GM12878 (cell line): ENCODE results near the gene SUSD1. TPM values are rescaled to one million over a fixed set of nuclear protein-coding genes. Genes with fewer than 3 reads are reported as not detected.

Experiments used
- BACH1 ChIP-seq: fragments of 450-650 bp; IDR thresholded peaks from 2 replicates; pipeline ENCODE4 v1.6.1; 2017; ENCODE audit warnings: mild to moderate bottlenecking, borderline replicate concordance
- BMI1 ChIP-seq: fragments of 450-650 bp; IDR thresholded peaks from 2 replicates; pipeline ENCODE4 v1.6.1; 2016; ENCODE audit warnings: mild to moderate bottlenecking, moderate library complexity, borderline replicate concordance
- CBX5 ChIP-seq: sonication (generic); IDR thresholded peaks from 2 replicates; pipeline ENCODE4 v1.6.1; 2016; ENCODE audit warnings: low read depth, moderate library complexity, mild to moderate bottlenecking, inconsistent platforms
- CHD1 ChIP-seq: IDR thresholded peaks from 2 replicates; pipeline ENCODE4 v1.6.1; 2012; ENCODE audit warnings: low read depth, low read length, improper control_type of control experiment
- E4F1 ChIP-seq: fragments of 450-650 bp; IDR thresholded peaks from 2 replicates; pipeline ENCODE4 v1.6.1; 2018; ENCODE audit warnings: borderline replicate concordance, mild to moderate bottlenecking; ENCODE audit not compliant: partially characterized antibody
- EED ChIP-seq: sonication (generic); IDR thresholded peaks from 2 replicates; pipeline ENCODE4 v1.6.1; 2016; ENCODE audit warnings: antibody characterized with exemption, low read depth
- IKZF2 ChIP-seq, 2 experiments: fragments of 450-650 bp; IDR thresholded peaks; 2 replicates each; pipeline ENCODE4 v1.6.1; 2017; ENCODE audit warnings: mild to moderate bottlenecking in 2 of 2, moderate library complexity in 2 of 2
- KAT2A ChIP-seq: conservative IDR thresholded peaks from 2 replicates; pipeline ENCODE4 v1.6.1; 2011; ENCODE audit warnings: low read depth, low read length; ENCODE audit not compliant: control insufficient read depth
- KDM1A ChIP-seq: fragments of 200-600 bp; sonication (generic); IDR thresholded peaks from 2 replicates; pipeline ENCODE4 v1.6.1; 2016; ENCODE audit warnings: borderline replicate concordance
- NFYA ChIP-seq: IDR thresholded peaks from 2 replicates; pipeline ENCODE4 v1.6.1; 2011; ENCODE audit warnings: low read depth, mild to moderate bottlenecking, low read length, improper control_type of control experiment, borderline replicate concordance
- NRF1 ChIP-seq: conservative IDR thresholded peaks from 2 replicates; pipeline ENCODE4 v1.6.1; 2011; ENCODE audit warnings: mild to moderate bottlenecking, low read depth, low read length, improper control_type of control experiment
- PML ChIP-seq: IDR thresholded peaks from 2 replicates; pipeline ENCODE4 v1.6.1; 2012; ENCODE audit warnings: low read length, inconsistent platforms
- POLR2A ChIP-seq: IDR thresholded peaks from 2 replicates; pipeline ENCODE4 v1.6.1; 2011; ENCODE audit warnings: low read depth, mild to moderate bottlenecking, low read length
- POLR2AphosphoS2 ChIP-seq: IDR thresholded peaks from 2 replicates; pipeline ENCODE4 v1.6.1; 2011; ENCODE audit warnings: low read depth, mild to moderate bottlenecking, low read length, improper control_type of control experiment, moderate library complexity
- RELB ChIP-seq: fragments of 450-650 bp; IDR thresholded peaks from 2 replicates; pipeline ENCODE4 v1.6.1; 2017; ENCODE audit warnings: low read depth, mild to moderate bottlenecking, moderate library complexity
- SPI1 ChIP-seq: IDR thresholded peaks from 2 replicates; pipeline ENCODE4 v1.6.1; 2011; ENCODE audit warnings: low read depth, mild to moderate bottlenecking, low read length, moderate library complexity, borderline replicate concordance; ENCODE audit not compliant: insufficient read depth
- SRF ChIP-seq, 2 experiments: IDR thresholded peaks; 2 replicates each; pipeline ENCODE4 v1.6.1; 2011; ENCODE audit warnings: low read depth in 2 of 2, low read length in 2 of 2, mild to moderate bottlenecking in 1 of 2, moderate library complexity in 1 of 2
- SUZ12 ChIP-seq: fragments of 200-600 bp; sonication (generic); IDR thresholded peaks from one replicate; pipeline ENCODE4 v1.6.1; 2018; ENCODE audit warnings: antibody characterized with exemption, mild to moderate bottlenecking; ENCODE audit not compliant: unreplicated experiment
- polyA plus RNA-seq, 11 experiments: library from polyadenylated mRNA; depleted of rRNA in 4 of 11; unstranded in 6 of 11; stranded (reverse) in 5 of 11; fragments of >200 nt; fragmentation: Nextera tagmentation in 4 of 11; fragmentation: Illumina TruSeq in 1 of 11; extraction: Ambion mirVana in 4 of 11; extraction: Trizol in 1 of 11; gene quantifications; 1 replicate in 1 of 11; 2 replicates in 10 of 11; pipeline versions ENCODE4 v1.2.1 to v1.2.3, GENCODE V29; 2011 to 2016; ENCODE audit warnings: inconsistent platforms in 2 of 11, missing spikeins in 2 of 11, low read depth in 1 of 11
- total RNA-seq, 4 experiments: library from RNA; depleted of rRNA in 3 of 4; stranded (reverse); fragments of >200 nt in 3 of 4; fragmentation: Illumina TruSeq in 1 of 4; extraction: Trizol in 1 of 4; gene quantifications; 2 replicates each; pipeline versions ENCODE4 v1.2.1 to v1.2.3, GENCODE V29; 2013 to 2021
- TF ChIP-seq, protein P1 (sequence below): fragments of 450-650 bp; IDR thresholded peaks from 2 replicates; pipeline ENCODE4 v1.6.1; 2017; ENCODE audit warnings: borderline replicate concordance
- TF ChIP-seq, protein P2 (sequence below): IDR thresholded peaks from 2 replicates; pipeline ENCODE4 v1.6.1; 2011; ENCODE audit warnings: low read depth, low read length, improper control_type of control experiment, borderline replicate concordance
- TF ChIP-seq, protein P3 (sequence below): fragments of 450-650 bp; formaldehyde crosslinking; IDR thresholded peaks from 2 replicates; pipeline ENCODE4 v1.5.0; 2022; ENCODE audit warnings: mild to moderate bottlenecking, missing genetic modification characterization

The SUSD1 gene
- total and polyA plus RNA-seq, 10 of the 15 experiments (the other 5 are each of a cell fraction or from before 2014, with no cell fraction given): 6.7 to 20.8 (median 13.2) TPM

- TF ChIP-seq, protein P1, sequence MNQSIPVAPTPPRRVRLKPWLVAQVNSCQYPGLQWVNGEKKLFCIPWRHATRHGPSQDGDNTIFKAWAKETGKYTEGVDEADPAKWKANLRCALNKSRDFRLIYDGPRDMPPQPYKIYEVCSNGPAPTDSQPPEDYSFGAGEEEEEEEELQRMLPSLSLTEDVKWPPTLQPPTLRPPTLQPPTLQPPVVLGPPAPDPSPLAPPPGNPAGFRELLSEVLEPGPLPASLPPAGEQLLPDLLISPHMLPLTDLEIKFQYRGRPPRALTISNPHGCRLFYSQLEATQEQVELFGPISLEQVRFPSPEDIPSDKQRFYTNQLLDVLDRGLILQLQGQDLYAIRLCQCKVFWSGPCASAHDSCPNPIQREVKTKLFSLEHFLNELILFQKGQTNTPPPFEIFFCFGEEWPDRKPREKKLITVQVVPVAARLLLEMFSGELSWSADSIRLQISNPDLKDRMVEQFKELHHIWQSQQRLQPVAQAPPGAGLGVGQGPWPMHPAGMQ: no peak
- TF ChIP-seq IKZF2 (IDR thresholded peaks at IDR 0.05): peak; percentile 98 to 99
- TF ChIP-seq RELB: peak; percentile 90
- TF ChIP-seq POLR2AphosphoS2: no peak
- TF ChIP-seq BACH1: peak; percentile 26; the same call in 1 of the 2 replicates
- 0 out of 4 replicates have a peak, but pooled peaks of 1 of the 2 experiments have one; percentile 15 for TF ChIP-seq SRF (IDR thresholded peaks at IDR 0.05; ENCODE audit: low read depth in 2 of 2, low read length in 2 of 2)
- TF ChIP-seq, protein P2, sequence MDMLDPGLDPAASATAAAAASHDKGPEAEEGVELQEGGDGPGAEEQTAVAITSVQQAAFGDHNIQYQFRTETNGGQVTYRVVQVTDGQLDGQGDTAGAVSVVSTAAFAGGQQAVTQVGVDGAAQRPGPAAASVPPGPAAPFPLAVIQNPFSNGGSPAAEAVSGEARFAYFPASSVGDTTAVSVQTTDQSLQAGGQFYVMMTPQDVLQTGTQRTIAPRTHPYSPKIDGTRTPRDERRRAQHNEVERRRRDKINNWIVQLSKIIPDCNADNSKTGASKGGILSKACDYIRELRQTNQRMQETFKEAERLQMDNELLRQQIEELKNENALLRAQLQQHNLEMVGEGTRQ: no peak
- TF ChIP-seq BMI1: 0 out of 2 replicates have a peak, but pooled peaks have one; percentile 30
- TF ChIP-seq SPI1: peak; percentile 97
- TF ChIP-seq KAT2A: no peak
- no peak for TF ChIP-seq PML
- TF ChIP-seq NRF1: no peak
- TF ChIP-seq POLR2A: no peak
- TF ChIP-seq, protein P3, sequence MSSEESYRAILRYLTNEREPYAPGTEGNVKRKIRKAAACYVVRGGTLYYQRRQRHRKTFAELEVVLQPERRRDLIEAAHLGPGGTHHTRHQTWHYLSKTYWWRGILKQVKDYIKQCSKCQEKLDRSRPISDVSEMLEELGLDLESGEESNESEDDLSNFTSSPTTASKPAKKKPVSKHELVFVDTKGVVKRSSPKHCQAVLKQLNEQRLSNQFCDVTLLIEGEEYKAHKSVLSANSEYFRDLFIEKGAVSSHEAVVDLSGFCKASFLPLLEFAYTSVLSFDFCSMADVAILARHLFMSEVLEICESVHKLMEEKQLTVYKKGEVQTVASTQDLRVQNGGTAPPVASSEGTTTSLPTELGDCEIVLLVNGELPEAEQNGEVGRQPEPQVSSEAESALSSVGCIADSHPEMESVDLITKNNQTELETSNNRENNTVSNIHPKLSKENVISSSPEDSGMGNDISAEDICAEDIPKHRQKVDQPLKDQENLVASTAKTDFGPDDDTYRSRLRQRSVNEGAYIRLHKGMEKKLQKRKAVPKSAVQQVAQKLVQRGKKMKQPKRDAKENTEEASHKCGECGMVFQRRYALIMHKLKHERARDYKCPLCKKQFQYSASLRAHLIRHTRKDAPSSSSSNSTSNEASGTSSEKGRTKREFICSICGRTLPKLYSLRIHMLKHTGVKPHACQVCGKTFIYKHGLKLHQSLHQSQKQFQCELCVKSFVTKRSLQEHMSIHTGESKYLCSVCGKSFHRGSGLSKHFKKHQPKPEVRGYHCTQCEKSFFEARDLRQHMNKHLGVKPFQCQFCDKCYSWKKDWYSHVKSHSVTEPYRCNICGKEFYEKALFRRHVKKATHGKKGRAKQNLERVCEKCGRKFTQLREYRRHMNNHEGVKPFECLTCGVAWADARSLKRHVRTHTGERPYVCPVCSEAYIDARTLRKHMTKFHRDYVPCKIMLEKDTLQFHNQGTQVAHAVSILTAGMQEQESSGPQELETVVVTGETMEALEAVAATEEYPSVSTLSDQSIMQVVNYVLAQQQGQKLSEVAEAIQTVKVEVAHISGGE (CRISPR knock-in tag): no peak
- TF ChIP-seq EED: peak; percentile 99
- no peak for TF ChIP-seq CBX5
- no peak for TF ChIP-seq SUZ12
- TF ChIP-seq NFYA: no peak
- TF ChIP-seq KDM1A: no peak
- TF ChIP-seq CHD1: no peak
- TF ChIP-seq E4F1: no peak
These were observed 113.9 kb downstream of the SUSD1 start (continued) for GRCh38 chr9:112061152-112061740.
